Ishikawa (cell line): ENCODE results near the gene IHH.

ENCODE experiments used
- CEBPB ChIP-seq: IDR thresholded peaks from 2 replicates; pipeline ENCODE4 v1.6.1; 2012
- CREB1 ChIP-seq: IDR thresholded peaks from 2 replicates; pipeline ENCODE4 v1.6.1; 2012; ENCODE audit warnings: low read depth
- EGR1 ChIP-seq: IDR thresholded peaks from 2 replicates; pipeline ENCODE4 v1.6.1; 2012
- EP300 ChIP-seq: IDR thresholded peaks from 2 replicates; pipeline ENCODE4 v1.6.1; 2012; ENCODE audit warnings: borderline replicate concordance
- FOXM1 ChIP-seq: IDR thresholded peaks from 2 replicates; pipeline ENCODE4 v1.6.1; 2012; ENCODE audit warnings: low read depth, borderline replicate concordance
- NFIC ChIP-seq: IDR thresholded peaks from 2 replicates; pipeline ENCODE4 v1.6.1; 2012
- RAD21 ChIP-seq: IDR thresholded peaks from 2 replicates; pipeline ENCODE4 v1.6.1; 2012; ENCODE audit warnings: low read depth
- TAF1 ChIP-seq: IDR thresholded peaks from 2 replicates; pipeline ENCODE4 v1.6.1; 2012; ENCODE audit warnings: low read depth, mild to moderate bottlenecking
- TCF12 ChIP-seq: IDR thresholded peaks from 2 replicates; pipeline ENCODE4 v1.6.1; 2012; ENCODE audit warnings: low read depth
- TEAD4 ChIP-seq: IDR thresholded peaks from 2 replicates; pipeline ENCODE4 v1.6.1; 2012
- YY1 ChIP-seq: IDR thresholded peaks from 2 replicates; pipeline ENCODE4 v1.6.1; 2012; ENCODE audit warnings: low read depth
- ZBTB7A ChIP-seq: IDR thresholded peaks from 2 replicates; pipeline ENCODE4 v1.6.1; 2012; ENCODE audit warnings: low read depth
- TF ChIP-seq, protein P1 (sequence below): IDR thresholded peaks from 2 replicates; pipeline ENCODE4 v1.6.1; 2012
- TF ChIP-seq, protein P2 (sequence below): IDR thresholded peaks from 2 replicates; pipeline ENCODE4 v1.6.1; 2012
- TF ChIP-seq, protein P3 (sequence below): IDR thresholded peaks from 2 replicates; pipeline ENCODE4 v1.6.1; 2012; ENCODE audit warnings: low read depth, mild to moderate bottlenecking

The IHH gene

DNA sequence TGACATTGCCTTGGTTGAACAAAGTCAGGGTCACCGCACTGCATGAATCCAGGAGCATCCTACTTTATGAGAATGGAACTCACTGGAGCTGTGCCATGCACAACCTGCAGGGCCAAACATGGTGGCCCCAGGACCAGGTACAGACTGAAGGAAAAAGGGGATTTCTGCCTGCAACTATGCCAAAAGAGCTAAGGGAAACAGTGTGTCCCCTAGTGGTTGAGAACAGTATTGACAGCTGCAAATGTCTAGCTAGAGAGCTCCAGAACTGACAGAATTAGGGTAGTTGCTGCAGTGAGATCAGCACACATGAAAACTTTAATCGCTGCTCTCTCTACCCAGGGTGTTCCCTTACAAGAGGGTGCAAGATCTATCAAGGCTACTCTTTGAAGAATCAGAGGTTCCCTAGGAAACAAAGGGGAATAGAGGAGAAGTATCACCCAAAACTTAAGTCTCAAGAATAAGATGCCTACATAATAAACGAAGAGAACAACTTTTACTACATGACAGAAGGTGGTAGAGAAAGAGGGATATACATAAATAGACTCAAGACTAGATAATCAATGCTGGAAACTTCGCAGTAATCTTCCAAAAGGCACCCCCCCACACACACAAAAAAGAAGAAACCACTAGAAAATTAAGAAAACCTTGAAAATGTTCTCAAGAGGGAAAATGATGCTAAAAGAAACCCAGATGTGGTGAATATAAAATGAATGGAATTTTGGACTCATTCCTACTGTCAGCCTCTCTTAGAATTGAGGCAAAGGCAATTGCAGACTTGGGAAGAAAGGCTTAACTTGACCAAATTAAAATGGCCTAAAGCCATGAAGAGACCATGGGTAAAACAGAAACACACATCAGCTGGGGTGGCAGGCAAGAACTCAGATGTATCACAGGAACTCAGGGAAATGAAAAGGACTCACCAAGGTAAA is 43.6 kb upstream of the IHH start:
- no peak for TF ChIP-seq CREB1
- TF ChIP-seq RAD21, result peak; percentile 60
- no peak for TF ChIP-seq TAF1
- TF ChIP-seq YY1, result no peak
- no peak for TF ChIP-seq FOXM1
- no peak for TF ChIP-seq TCF12
- TF ChIP-seq, protein P1, sequence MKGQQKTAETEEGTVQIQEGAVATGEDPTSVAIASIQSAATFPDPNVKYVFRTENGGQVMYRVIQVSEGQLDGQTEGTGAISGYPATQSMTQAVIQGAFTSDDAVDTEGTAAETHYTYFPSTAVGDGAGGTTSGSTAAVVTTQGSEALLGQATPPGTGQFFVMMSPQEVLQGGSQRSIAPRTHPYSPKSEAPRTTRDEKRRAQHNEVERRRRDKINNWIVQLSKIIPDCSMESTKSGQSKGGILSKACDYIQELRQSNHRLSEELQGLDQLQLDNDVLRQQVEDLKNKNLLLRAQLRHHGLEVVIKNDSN, result no peak
- TF ChIP-seq, protein P2, sequence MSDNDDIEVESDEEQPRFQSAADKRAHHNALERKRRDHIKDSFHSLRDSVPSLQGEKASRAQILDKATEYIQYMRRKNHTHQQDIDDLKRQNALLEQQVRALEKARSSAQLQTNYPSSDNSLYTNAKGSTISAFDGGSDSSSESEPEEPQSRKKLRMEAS, result no peak

DNA sequence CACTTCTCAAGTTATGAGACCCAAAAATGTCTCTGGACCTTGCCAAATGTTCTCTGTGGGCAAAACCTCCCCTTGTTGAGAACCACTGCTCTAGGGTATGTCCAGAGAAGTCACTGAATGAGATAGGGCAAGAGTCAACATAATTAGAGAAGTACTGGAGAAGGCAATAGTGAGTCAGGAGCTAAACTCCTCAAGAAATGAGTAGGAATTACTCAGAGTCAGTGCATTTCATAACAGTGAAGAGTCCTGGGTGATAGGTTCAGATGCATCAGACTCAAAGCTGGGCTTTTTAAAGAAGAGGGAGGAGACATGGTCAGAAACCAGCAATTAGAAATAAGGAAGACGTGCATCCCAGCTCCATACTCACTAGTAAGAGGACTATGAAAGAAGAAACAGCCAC is 38.6 kb upstream of the IHH start:
- TF ChIP-seq CREB1 (no peak), RAD21 (no peak), TCF12 (no peak), EP300 (no peak), TEAD4 (no peak), CEBPB (no peak), FOXM1 (no peak), ZBTB7A (no peak), TAF1 (no peak), YY1 (no peak), EGR1 (no peak), NFIC (no peak)
- TF ChIP-seq, protein P2, result no peak
- TF ChIP-seq, protein P3, sequence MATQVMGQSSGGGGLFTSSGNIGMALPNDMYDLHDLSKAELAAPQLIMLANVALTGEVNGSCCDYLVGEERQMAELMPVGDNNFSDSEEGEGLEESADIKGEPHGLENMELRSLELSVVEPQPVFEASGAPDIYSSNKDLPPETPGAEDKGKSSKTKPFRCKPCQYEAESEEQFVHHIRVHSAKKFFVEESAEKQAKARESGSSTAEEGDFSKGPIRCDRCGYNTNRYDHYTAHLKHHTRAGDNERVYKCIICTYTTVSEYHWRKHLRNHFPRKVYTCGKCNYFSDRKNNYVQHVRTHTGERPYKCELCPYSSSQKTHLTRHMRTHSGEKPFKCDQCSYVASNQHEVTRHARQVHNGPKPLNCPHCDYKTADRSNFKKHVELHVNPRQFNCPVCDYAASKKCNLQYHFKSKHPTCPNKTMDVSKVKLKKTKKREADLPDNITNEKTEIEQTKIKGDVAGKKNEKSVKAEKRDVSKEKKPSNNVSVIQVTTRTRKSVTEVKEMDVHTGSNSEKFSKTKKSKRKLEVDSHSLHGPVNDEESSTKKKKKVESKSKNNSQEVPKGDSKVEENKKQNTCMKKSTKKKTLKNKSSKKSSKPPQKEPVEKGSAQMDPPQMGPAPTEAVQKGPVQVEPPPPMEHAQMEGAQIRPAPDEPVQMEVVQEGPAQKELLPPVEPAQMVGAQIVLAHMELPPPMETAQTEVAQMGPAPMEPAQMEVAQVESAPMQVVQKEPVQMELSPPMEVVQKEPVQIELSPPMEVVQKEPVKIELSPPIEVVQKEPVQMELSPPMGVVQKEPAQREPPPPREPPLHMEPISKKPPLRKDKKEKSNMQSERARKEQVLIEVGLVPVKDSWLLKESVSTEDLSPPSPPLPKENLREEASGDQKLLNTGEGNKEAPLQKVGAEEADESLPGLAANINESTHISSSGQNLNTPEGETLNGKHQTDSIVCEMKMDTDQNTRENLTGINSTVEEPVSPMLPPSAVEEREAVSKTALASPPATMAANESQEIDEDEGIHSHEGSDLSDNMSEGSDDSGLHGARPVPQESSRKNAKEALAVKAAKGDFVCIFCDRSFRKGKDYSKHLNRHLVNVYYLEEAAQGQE, result no peak
- TF ChIP-seq, protein P1, result no peak

DNA sequence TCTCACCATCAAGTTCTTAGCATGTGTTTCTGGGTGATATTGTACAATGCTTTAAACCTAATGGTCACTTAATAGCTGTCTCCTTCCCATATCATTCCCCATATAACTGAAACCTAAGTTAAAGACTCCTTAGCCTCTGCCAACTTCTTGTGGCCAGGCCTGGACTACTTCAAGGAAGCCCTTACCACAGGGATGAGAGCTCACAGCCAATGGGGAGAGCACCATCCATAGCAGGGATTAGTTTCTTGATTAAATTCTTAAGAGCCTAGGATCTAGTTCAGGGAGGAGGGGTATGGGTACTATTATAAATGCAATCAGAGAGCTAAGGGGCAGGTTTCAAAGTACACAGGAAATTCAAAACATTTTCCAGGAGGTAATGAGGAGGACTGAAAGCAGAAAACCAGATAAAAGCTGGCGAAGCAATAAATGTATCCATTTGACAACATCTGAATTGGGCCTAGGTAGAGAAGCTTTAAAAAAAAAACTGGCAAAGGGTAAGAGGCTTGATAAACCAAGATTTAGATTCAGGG is 34.8 kb upstream of the IHH start:
- TF ChIP-seq, protein P1, result no peak
- TF ChIP-seq RAD21 (no peak), TCF12 (no peak), ZBTB7A (no peak), TAF1 (no peak), CREB1 (no peak), TEAD4 (no peak), EGR1 (no peak), NFIC (no peak), YY1 (no peak), FOXM1 (no peak), CEBPB (no peak), EP300 (no peak)
- TF ChIP-seq, protein P3, result no peak
- TF ChIP-seq, protein P2, result no peak

DNA sequence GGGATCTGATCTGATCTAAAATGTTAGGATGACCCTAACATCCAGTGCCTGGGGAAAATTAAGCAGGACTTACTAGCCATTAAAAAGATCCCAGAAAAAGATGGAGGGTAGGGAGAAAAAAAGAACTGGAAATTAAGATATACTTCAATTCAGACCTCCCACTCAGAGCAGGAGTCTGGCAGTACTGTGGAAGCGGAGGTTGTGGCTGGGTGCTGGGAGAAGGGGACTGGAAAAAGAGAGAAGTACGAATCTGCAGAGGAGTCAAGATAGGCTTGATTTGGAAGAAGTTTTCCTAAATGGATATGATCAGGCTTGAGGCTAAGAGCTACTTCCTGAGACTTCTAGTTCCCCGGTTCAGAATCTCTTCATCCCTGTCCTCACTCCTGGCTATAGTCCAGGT is 33.5 kb upstream of the IHH start:
- TF ChIP-seq TAF1 (no peak), CEBPB (no peak)
